ENCODE results near the gene MRPS5.

DNA sequence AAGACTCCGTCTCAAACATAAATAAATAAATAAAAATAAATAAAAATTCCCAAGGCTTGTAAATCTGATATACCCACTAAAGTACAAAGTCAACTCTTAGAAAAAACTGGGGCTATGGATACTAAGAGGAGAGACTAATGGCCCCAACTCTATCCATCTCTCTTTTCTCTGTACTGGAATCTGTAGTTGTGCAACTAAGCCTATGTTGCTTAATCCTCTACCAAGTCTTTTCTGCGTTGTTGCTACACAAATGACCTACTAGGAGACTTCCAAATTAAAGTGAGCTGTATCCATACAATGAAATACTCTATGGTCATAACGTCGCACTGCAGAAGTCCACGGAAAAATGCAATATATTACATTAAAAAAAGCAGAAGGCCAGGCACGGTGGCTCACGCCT lies 8.1 kb downstream of the MRPS5 start:
- TF ChIP-seq CTCF (IDR thresholded peaks at IDR 0.05; ENCODE audit: insufficient read depth, low read depth, low read length) (no peak), EZH2 (IDR thresholded peaks at IDR 0.05; ENCODE audit: insufficient read depth, low read length) (no peak)

Measured in astrocyte (in vitro differentiated cells and primary cell).